Smooth muscle cell (in vitro differentiated cells): Measurements from ENCODE around the gene MACC1. TPM values are rescaled to one million over a fixed set of nuclear protein-coding genes. Genes with fewer than 3 reads are reported as not detected.

Experiments used
- DNase-seq: peaks from one replicate; lab custom pipeline; 2025; ENCODE audit not compliant: unreplicated experiment; lab: John Stamatoyannopoulos, UW
- H2AFZ ChIP-seq: fragments of 200-600 bp; sonication (generic); 2 replicates; pipeline ENCODE4 v1.6.0; 2016; ENCODE audit warnings: antibody characterized with exemption, low read depth, mild to moderate bottlenecking
- H3F3A ChIP-seq: fragments of 200-600 bp; sonication (generic); 2 replicates; pipeline ENCODE4 v1.6.0; 2017; ENCODE audit warnings: antibody characterized with exemption, low read depth
- H3K27ac ChIP-seq: fragments of 200-600 bp; sonication (generic); 2 replicates; pipeline ENCODE4 v1.5.1; 2016; ENCODE audit warnings: low read depth, mild to moderate bottlenecking
- H3K27me3 ChIP-seq: fragments of 200-600 bp; sonication (generic); 2 replicates; pipeline ENCODE4 v1.6.1; 2016; ENCODE audit warnings: low read depth, mild to moderate bottlenecking
- H3K36me3 ChIP-seq: fragments of 200-600 bp; sonication (generic); 2 replicates; pipeline ENCODE4 v1.5.1; 2016; ENCODE audit warnings: low read depth
- H3K4me1 ChIP-seq: fragments of 200-600 bp; sonication (generic); 2 replicates; pipeline ENCODE4 v1.5.1; 2016; ENCODE audit warnings: low read depth
- H3K4me2 ChIP-seq: fragments of 200-600 bp; sonication (generic); 2 replicates; pipeline ENCODE4 v1.6.0; 2016; ENCODE audit warnings: mild to moderate bottlenecking
- H3K4me3 ChIP-seq: fragments of 200-600 bp; sonication (generic); 2 replicates; pipeline ENCODE4 v1.5.1; 2016; ENCODE audit warnings: mild to moderate bottlenecking
- H3K79me2 ChIP-seq: fragments of 200-600 bp; sonication (generic); 2 replicates; pipeline ENCODE4 v1.6.0; 2016; ENCODE audit warnings: low read depth, mild to moderate bottlenecking
- H3K9ac ChIP-seq: fragments of 200-600 bp; sonication (generic); 2 replicates; pipeline ENCODE4 v1.6.0; 2016; ENCODE audit warnings: low read depth
- H3K9me3 ChIP-seq: fragments of 200-600 bp; sonication (generic); replicated peaks from 2 replicates; pipeline ENCODE4 v1.5.1; 2016; ENCODE audit warnings: low read depth
- H4K20me1 ChIP-seq: fragments of 200-600 bp; sonication (generic); 2 replicates; pipeline ENCODE4 v1.6.0; 2016; ENCODE audit warnings: low read depth
- CTCF ChIP-seq: fragments of 200-600 bp; sonication (generic); IDR thresholded peaks from 2 replicates; pipeline ENCODE4 v1.5.1; 2017; ENCODE audit warnings: borderline replicate concordance, mild to moderate bottlenecking, antibody characterized with exemption; ENCODE audit not compliant: insufficient read depth, poor library complexity, severe bottlenecking
- WGBS: methylation state at CpG from one replicate; pipeline ENCODE4 v1.1.7; 2016; ENCODE audit warnings: low lambda C conversion rate; 5-methylcytosine and 5-hydroxymethylcytosine counted together
- polyA plus RNA-seq: library from polyadenylated mRNA; unstranded; fragments of >200 nt; fragmentation: Nextera tagmentation; extraction: Ambion mirVana; gene quantifications from 2 replicates; pipeline ENCODE4 v1.2.1, GENCODE V29; 2016
- total RNA-seq: library from RNA; depleted of rRNA; stranded (reverse); fragments of >200 nt; gene quantifications from 2 replicates; pipeline ENCODE4 v1.2.3, GENCODE V29; 2014

MACC1 gene
- total and polyA plus RNA-seq, 2 experiments from 2014 or later: 1.3 TPM; not detected in 1

DNA sequence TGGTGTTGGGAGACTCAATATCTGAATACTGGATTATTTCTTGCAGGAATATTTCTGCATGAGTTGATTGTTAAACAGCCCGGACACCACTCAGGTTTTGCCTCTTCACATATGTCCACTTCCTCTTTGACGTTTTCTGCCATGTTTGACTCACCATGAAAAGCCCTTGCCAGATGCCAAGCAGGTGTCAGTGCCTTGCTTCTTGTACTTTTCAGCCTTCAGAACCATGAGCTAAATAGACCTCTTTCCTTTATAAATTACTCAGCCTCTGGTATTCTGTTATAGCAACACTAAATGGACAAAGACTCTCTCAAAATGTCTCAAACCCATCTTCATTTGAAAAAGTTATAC lies 24.7 kb upstream of the MACC1 start:
- H2AFZ ChIP-seq: no peak overlapping the region
- no peak overlapping the region for H3K4me2 ChIP-seq
- no peaks in the 10 kb centered on the region for H3K36me3 ChIP-seq
- no peaks in the 10 kb centered on the region for H3K9me3 ChIP-seq
- no peak overlapping the region for H3K9ac ChIP-seq
- no peaks in the 10 kb centered on the region for H3F3A ChIP-seq
- H3K4me3 ChIP-seq: no peak overlapping the region
- H3K27me3 ChIP-seq: no peaks in the 10 kb centered on the region
- no peaks in the 10 kb centered on the region for H3K79me2 ChIP-seq
- DNase-seq: no peak
- H3K27ac ChIP-seq: peak overlapping the region; percentile 65
- TF ChIP-seq CTCF: no peak
- WGBS: 95% methylated on average over 2 of the region's 2 CpGs
- no peaks in the 10 kb centered on the region for H4K20me1 ChIP-seq
- peaks cover 7% of the 10 kb centered on the region for H3K4me1 ChIP-seq

DNA sequence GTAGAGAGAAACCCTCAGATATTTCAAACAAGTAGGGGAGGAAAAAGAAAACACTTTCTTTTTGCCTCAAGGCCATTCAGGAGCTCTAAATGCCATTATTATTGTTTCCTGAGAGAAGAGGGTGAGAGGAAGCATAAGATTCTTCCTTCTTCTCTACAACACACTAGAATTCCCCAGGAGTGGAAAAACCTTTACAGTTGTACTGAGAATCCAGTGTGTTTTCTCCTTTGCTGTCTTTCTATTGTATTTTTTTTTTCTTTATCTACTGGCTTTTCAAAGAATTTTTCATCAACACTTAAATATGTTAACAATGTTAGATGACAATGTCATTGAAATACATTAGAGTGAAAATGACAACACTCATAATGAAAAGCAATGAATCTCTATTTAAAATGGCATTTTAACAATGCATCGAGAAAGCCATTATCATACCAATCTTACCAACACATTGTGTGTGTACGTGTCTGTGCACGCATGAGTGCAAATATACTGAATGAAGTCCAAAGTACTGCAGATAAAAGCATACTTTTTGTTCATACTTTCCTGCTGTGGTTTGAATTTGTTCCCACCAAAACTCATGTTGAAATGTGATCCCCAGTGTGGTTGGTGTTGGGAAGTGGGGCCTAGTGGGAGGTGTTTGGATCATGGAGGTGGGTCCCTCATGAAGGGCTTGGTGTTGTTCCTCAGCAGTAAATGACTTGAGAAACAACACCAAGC lies 24.2 kb upstream of the MACC1 start:
- no peaks in the 10 kb centered on the region for H3K79me2 ChIP-seq
- TF ChIP-seq CTCF: no peak
- no peak overlapping the region for H3K9ac ChIP-seq
- H3F3A ChIP-seq: no peaks in the 10 kb centered on the region
- no peak for DNase-seq
- H3K4me2 ChIP-seq: no peak overlapping the region
- peaks cover 7% of the 10 kb centered on the region for H3K4me1 ChIP-seq
- 73% methylated on average over 3 of the region's 3 CpGs for WGBS
- H2AFZ ChIP-seq: no peak overlapping the region
- no peak overlapping the region for H3K4me3 ChIP-seq
- H3K27me3 ChIP-seq: no peaks in the 10 kb centered on the region
- H3K27ac ChIP-seq: peak overlapping the region; percentile 65
- H4K20me1 ChIP-seq: no peaks in the 10 kb centered on the region
- no peaks in the 10 kb centered on the region for H3K36me3 ChIP-seq
- H3K9me3 ChIP-seq: no peaks in the 10 kb centered on the region

GRCh38 chr7:20240080-20240926 lies 23.1 kb upstream of the MACC1 start:
- Histone ChIP-seq H3K27me3 (no peaks in the 10 kb centered on the region), H3K4me3 (no peak overlapping the region), H3K9ac (no peak overlapping the region), H3K4me1 (peaks cover 7% of the 10 kb centered on the region), H4K20me1 (no peaks in the 10 kb centered on the region), H3F3A (no peaks in the 10 kb centered on the region), H3K4me2 (no peak overlapping the region), H3K79me2 (no peaks in the 10 kb centered on the region), H3K36me3 (no peaks in the 10 kb centered on the region), H3K9me3 (no peaks in the 10 kb centered on the region), H2AFZ (no peak overlapping the region), H3K27ac (peak overlapping the region; percentile 65)
- 83% methylated on average over 9 of the region's 9 CpGs for WGBS
- DNase-seq: no peak
- TF ChIP-seq CTCF: no peak
